Endothelial cell of umbilical vein (primary cell): ENCODE results near the gene TMEM170A.

ENCODE experiments used
- POLR2A ChIP-seq: IDR thresholded peaks from 2 replicates; pipeline ENCODE4 v1.6.1; 2012; ENCODE audit warnings: low read depth, mild to moderate bottlenecking, control low read depth, low read length
- TF ChIP-seq, protein P1 (sequence below), 2 donors: IDR thresholded peaks; 1 replicate in 1 of 2; 2 replicates in 1 of 2; pipeline ENCODE4 v1.5.1; 2011; ENCODE audit warnings: low read length in 2 of 2, mild to moderate bottlenecking in 2 of 2, moderate library complexity in 2 of 2, control low read depth in 1 of 2, inconsistent platforms in 1 of 2, low read depth in 1 of 2; ENCODE audit not compliant: insufficient read depth in 1 of 2; ENCODE audit errors: extremely low read depth in 1 of 2

DNA sequence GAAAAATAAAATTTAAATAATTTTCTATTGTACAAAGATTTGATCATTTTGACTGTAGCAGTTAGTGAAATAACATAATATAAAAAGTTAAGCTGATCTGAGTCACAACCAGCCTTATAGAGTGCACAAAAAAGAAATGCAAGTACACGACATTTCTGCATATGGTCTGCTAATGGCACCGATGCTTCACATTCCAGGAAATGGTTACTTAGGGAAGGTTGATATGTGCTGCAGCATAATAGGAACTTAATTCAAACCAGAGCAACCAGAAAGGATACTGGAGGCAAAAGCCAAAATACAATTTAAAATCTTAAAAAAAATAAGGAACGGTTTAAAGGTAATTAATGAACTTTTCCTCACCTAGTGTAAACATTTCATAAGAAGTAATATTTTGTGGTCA lies 21.2 kb downstream of the TMEM170A start:
- TF ChIP-seq, protein P1, sequence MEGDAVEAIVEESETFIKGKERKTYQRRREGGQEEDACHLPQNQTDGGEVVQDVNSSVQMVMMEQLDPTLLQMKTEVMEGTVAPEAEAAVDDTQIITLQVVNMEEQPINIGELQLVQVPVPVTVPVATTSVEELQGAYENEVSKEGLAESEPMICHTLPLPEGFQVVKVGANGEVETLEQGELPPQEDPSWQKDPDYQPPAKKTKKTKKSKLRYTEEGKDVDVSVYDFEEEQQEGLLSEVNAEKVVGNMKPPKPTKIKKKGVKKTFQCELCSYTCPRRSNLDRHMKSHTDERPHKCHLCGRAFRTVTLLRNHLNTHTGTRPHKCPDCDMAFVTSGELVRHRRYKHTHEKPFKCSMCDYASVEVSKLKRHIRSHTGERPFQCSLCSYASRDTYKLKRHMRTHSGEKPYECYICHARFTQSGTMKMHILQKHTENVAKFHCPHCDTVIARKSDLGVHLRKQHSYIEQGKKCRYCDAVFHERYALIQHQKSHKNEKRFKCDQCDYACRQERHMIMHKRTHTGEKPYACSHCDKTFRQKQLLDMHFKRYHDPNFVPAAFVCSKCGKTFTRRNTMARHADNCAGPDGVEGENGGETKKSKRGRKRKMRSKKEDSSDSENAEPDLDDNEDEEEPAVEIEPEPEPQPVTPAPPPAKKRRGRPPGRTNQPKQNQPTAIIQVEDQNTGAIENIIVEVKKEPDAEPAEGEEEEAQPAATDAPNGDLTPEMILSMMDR (IDR thresholded peaks at IDR 0.05; ENCODE audit: extremely low read depth in 1 of 2, insufficient read depth in 1 of 2, low read depth in 1 of 2, low read length in 2 of 2) = no peak
- TF ChIP-seq POLR2A = no peak
